HepG2 (cell line): Measurements from ENCODE around the gene MYO18A. TPM values are rescaled to one million over a fixed set of nuclear protein-coding genes. Genes with fewer than 3 reads are reported as not detected.

ENCODE experiments used
- BATF2 ChIP-seq: sonication (generic); formaldehyde crosslinking; IDR thresholded peaks from 2 replicates; pipeline ENCODE4 v1.8.0; 2022; ENCODE audit warnings: mild to moderate bottlenecking, missing genetic modification reagents, moderate library complexity
- CTCF ChIP-seq: sonication (generic); formaldehyde crosslinking; IDR thresholded peaks from 2 replicates; pipeline ENCODE4 v1.5.0; 2020; ENCODE audit warnings: mild to moderate bottlenecking, missing genetic modification reagents, moderate library complexity
- MED13 ChIP-seq: sonication (generic); formaldehyde crosslinking; IDR thresholded peaks from 2 replicates; pipeline ENCODE4 v1.5.0; 2020; ENCODE audit warnings: missing genetic modification reagents
- MEIS2 ChIP-seq: sonication (generic); formaldehyde crosslinking; IDR thresholded peaks from 2 replicates; pipeline ENCODE4 v1.9.0; 2021; ENCODE audit warnings: mild to moderate bottlenecking, missing genetic modification reagents
- NR0B2 ChIP-seq: sonication (generic); formaldehyde crosslinking; IDR thresholded peaks from 2 replicates; pipeline ENCODE4 v1.4.0; 2020; ENCODE audit warnings: mild to moderate bottlenecking, missing genetic modification reagents
- ZBTB40 ChIP-seq, 2 experiments: fragments of 450-650 bp in 1 of 2; sonication (generic) in 1 of 2; formaldehyde crosslinking in 1 of 2; IDR thresholded peaks; 2 replicates each; pipeline versions ENCODE4 v1.6.1 to v1.8.0; 2016 to 2022; ENCODE audit warnings: antibody characterized with exemption in 1 of 2, mild to moderate bottlenecking in 1 of 2, missing genetic modification reagents in 1 of 2
- ZFP1 ChIP-seq: IDR thresholded peaks from 2 replicates; pipeline ENCODE4 v1.6.1; 2016
- ZMYM3 ChIP-seq: sonication (generic); formaldehyde crosslinking; IDR thresholded peaks from 2 replicates; pipeline ENCODE4 v1.5.1; 2020; ENCODE audit warnings: mild to moderate bottlenecking, missing genetic modification reagents
- ZNF552 ChIP-seq: sonication (generic); formaldehyde crosslinking; IDR thresholded peaks from 2 replicates; pipeline ENCODE4 v1.9.0; 2022; ENCODE audit warnings: missing genetic modification reagents, mild to moderate bottlenecking, borderline replicate concordance
- polyA plus RNA-seq, 8 experiments: library from polyadenylated mRNA; depleted of rRNA in 3 of 8; stranded (reverse) in 7 of 8; unstranded in 1 of 8; fragments of >200 nt; fragmentation: Illumina TruSeq in 4 of 8; extraction: Trizol in 4 of 8; gene quantifications; 2 replicates each; pipeline versions ENCODE4 v1.2.1 to v1.2.3, GENCODE V29; 2011 to 2016; ENCODE audit warnings: low read depth in 4 of 8, missing spikeins in 1 of 8, mixed read lengths in 1 of 8; ENCODE audit not compliant: insufficient read depth in 1 of 8
- total RNA-seq, 5 experiments: library from RNA; depleted of rRNA; stranded (reverse); fragments of >200 nt; fragmentation: Illumina TruSeq; extraction: Trizol; gene quantifications; 2 replicates each; pipeline ENCODE4 v1.2.3, GENCODE V29; 2016; ENCODE audit warnings: low read depth in 1 of 5

Gene MYO18A
- total and polyA plus RNA-seq, 2 of the 13 experiments (the other 11 are each of a cell fraction or from before 2014, with no cell fraction given): 16.8 to 24.8 TPM

GRCh38 chr17:29197516-29198272, 17.5 kb upstream of the MYO18A start (continued):
- no peak for TF ChIP-seq ZBTB40 (IDR thresholded peaks at IDR 0.05)
- TF ChIP-seq ZBTB40 (CRISPR knock-in tag; IDR thresholded peaks at IDR 0.05): no peak
- TF ChIP-seq MED13 (CRISPR knock-in tag): no peak
- TF ChIP-seq ZFP1: no peak
- no peak for TF ChIP-seq ZNF552 (CRISPR knock-in tag)
- TF ChIP-seq BATF2 (CRISPR knock-in tag): no peak
- no peak for TF ChIP-seq ZMYM3 (CRISPR knock-in tag)
- no peak for TF ChIP-seq MEIS2 (CRISPR knock-in tag)
- no peak for TF ChIP-seq NR0B2 (CRISPR knock-in tag)
- TF ChIP-seq CTCF (CRISPR knock-in tag): no peak
